Right ventricle myocardium superior (tissue), 1 donor: ENCODE results near the gene SUSD1. TPM values are rescaled to one million over a fixed set of nuclear protein-coding genes. Genes with fewer than 3 reads are reported as not detected.

Experiments used
- ATAC-seq: fragments of 200-7000 bp; cut with Tn5 transposase; one replicate; pipeline ENCODE4 v1.9.1; 2020; ENCODE audit warnings: mild to moderate bottlenecking; ENCODE audit not compliant: poor library complexity
- DNase-seq: peaks from one replicate; pipeline ENCODE4 v3.0.0-alpha.2; 2020
- intact Hi-C: fragments of 100-400 bp; cut with DNase I; formaldehyde crosslinking; loops from one replicate; pipeline ENCODE4 v1.11.2; 2022
- total RNA-seq: library from RNA; stranded (reverse); fragmentation: NEBNext Ultra II Directional; extraction: Animal tissue kit (Norgen Biotek cat#: 25700); gene quantifications from one replicate; pipeline ENCODE4 v1.2.1, GENCODE V29; 2021
- donor health status: DM: no; HTN: yes; CAD: no; lungs with severe emphysema.

SUSD1 gene
- total RNA-seq, 1 donor from 2014 or later, result 6.4 TPM

DNA sequence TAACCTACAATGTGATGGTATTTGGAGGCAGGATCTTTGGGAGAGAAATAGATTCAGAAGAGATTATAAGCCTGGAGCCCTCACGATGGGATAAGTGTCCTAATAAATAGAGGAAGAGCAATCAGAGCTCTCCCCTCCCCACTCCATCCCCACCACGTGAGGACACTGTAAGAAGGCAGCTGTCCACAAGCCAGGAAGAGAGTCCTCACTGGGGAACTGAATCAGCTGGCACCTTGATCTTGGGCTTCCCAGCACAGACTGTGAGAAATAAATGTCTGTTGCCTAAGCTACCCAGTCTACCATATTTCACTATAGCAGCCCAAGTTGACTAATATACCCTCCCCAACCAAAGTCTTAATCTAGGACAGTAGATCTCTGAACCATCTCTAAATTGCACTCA, 118.1 kb downstream of the SUSD1 start:
- DNase-seq (no peak), ATAC-seq (no peak)
- intact Hi-C loops, result loop anchor here (5.0 kb wide), 1 partner anchor 160 kb away; the partner anchor contains the start of gene UGCG

DNA sequence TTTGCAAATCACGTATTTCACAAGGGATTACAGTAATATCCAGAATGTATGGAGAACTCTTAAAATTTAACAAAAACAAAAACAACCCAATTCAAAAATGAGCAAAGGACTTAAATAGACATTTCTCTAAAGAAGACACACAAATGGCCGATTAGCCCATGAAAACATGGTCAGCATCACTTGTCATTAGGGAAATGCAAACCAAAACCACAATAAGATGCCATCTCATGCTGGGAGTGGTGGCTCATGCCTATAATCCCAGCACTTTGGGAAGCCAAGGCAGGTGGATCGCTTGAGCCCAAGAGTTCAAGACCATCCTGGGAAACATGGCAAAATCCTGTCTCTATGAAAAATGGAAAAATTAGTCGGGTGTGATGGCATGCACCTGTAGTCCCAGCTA, 120.2 kb downstream of the SUSD1 start:
- no peak for DNase-seq
- intact Hi-C loops, result loop anchor here (5.0 kb wide), 1 partner anchor 158 kb away; the partner anchor contains the start of gene UGCG
- no peak for ATAC-seq

DNA sequence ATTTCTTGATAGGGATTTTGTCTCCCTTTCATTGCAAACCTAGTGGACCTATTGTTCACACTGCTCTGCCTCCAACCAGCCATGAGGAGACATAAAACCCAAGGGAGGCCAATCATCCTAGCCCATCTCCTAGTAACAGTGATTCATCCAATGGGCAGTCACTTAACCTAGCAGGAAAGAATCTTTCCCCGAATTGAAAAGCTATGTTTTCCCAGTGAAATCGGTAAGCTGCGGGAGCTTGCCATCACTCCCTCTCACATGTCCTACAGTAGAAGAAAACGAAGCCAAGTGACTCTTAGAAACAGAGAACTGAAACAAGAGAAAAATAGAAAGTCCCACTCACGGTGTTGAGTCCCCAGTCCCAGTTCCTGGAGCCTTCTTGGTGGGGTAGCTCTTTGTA, 123.3 kb downstream of the SUSD1 start:
- ATAC-seq (no peak), DNase-seq (no peak)
- intact Hi-C loops, result no loop called here

DNA sequence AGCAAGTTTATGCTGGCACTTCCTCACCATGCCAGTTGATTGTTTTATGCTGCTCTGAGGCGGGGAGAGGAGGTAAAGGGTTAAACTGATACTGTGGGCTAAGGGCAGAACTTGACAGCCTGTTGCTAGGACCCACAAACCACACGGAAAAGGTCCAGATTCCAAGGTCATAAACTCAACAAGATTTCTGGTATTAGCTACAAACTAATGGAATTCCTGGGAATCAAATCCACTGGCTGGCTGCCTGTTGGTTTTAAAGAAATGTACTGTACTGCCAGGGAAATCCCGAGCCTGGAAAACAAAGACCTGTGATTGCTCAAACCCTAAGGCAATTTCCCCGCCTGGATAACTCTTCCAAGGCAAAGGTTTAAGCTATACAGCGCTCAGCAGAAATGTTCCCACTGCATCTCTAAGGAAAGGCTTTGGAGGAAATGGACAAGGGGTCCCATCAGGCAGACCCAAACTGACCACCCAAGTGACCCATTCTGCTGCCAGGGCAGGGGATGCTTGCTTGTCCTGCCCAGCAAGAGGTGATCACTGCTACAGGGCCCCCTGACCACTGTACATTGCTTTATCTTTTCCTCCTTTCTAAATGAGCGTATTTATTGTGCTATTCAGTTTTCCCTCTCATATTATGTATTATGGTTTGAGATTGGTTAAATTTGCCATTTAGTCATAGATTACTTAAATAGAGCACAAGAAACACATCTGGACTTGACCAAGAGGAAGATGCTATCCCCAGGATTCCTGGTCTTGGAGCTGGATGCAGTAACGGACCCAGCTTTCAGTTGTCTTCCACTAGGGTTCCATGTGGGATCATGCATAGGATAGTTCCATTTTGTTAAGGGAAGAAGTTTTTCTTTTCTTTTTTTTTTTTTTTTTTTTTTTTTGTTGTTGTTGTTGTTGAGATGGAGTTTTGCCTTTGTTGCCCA, 124.3 kb downstream of the SUSD1 start:
- intact Hi-C loops, result no loop called here
- DNase-seq (no peak), ATAC-seq (peak; percentile 69)

DNA sequence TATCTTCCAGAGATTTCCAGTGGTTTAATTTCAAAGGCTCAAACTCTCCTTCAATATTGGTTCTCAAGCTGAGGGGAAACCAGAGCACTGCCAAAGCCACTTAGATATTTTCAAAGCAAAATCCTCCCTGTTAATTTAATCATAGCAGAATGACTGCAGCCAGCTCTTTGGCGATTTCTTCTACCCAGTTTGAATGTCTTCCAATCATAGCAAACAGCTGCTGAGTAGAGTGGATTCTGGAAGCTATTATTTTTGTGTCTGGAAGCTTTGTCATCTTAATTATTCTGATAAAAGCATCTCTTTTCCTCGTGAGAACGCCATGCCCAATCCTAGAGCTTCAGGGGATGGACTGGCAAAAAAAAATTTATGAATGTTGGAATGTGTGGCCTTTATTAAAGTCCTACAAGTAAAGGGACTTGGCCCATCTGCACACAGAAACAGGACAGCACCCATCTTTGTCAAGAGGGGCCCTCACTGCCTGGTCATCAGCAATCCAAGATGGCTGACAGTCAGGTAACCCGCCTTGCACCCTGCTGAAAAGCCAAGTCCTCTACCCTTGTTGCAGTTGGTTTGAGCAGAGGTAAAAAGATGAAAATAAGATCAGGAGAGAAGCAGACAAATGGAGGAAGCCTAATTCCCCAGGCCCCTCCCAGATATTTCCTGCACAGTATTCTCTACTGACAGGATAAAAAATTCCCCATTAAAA, 125.1 kb downstream of the SUSD1 start:
- intact Hi-C loops, result no loop called here
- DNase-seq (no peak), ATAC-seq (peak; percentile 30)

DNA sequence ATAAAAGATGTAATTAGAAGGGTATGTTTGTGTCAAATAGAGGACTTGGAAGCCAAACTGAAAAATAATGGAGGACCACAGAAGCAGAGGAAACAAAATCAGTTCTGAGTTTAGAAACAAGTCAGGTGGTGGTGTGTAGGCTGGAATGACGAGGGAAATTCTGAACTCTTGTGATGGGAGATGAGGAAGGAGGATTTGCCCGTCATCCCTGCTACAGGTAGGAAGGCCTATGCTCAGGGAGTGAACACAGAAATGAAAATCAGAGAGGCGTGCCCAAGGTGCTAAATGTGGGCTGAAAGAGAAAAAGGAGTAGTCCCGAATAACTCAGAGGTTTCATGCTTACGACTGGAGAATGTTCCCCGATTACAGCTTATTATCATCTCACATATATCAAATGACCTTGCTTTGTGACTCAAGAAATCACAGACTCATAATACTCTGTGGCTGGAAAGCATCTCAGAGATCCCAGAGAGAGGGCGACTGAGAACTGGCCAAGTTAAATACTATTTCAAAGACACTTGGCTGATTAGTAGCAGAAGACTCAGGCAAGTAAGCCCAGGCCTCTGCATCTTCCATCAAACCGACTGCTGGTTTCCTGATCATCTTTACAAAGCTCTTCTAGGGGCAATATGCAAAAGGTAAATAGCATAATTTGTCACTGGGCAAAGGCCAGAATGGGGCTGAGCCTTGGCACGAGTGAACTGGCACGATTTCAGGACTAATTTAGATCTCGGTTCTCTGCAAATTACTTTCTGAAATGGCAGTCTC, 126.0 kb downstream of the SUSD1 start:
- DNase-seq, result no peak
- intact Hi-C loops, result no loop called here
- peak; percentile 75 for ATAC-seq

DNA sequence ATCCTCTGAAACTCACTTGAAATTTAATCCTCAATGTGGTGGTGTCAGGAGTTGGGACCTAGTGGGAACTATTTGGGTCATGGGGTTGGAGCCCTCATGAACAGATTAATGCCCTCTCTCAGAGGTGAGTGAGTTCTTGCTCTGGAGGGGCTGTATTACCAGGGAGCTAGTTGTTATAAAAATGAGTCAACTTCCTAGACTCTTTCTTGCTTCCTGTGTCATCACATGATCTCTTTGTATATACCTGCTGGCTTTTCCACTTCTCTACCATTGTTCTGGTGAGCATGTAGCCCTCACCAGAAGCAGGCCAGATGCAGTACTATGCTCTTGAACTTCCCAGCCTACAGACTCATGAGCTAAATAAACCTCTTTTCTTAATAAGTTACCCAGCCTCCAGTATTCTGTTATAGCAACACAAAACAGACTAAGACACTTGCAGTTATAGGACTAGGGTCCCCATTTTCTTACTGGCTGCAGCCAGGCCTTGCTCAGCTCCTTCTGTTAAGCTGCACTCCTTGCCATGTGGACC, 127.5 kb downstream of the SUSD1 start:
- DNase-seq, result no peak
- intact Hi-C loops, result no loop called here

DNA sequence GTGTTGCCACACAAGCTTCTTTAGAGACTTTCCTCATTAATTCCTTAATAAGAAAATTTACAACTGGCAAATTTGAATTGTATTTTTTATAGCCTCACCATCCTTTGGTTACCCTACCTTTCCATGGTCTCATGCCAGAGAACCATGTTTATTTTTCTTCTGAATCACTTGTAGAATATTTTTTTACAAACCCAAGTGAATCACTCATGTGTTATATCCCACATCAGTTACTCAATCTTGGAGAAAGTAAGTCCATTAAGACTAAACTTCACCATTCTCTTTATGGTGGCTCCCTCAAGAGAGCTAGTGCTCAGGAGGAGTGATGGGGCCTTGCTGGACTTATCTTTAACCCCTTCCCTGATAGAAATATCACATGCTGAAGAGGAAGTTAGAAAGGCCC, 128.9 kb downstream of the SUSD1 start:
- no peak for ATAC-seq
- intact Hi-C loops, result no loop called here
- DNase-seq, result no peak

More for the DNA sequence above, 127.5 kb downstream of the SUSD1 start:
- no peak for ATAC-seq

DNA sequence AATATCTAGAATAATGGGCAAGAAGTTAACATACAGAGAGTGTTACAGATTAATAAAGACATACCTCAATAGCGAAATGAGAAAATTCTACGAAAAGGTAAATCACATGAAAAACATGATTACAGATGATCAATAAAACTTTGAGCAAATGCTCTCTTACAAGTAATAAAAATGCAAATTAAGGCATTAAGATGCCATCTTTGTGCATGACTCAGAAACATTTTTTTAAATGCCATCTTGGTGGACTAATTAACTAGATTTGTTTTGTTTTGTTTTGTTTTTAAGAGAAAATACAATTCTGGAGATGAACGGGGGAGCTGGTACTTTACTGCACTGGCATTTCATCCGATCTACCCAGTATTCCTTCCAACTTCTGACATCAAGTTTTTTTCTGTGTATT, 130.2 kb downstream of the SUSD1 start:
- no peak for DNase-seq
- no peak for ATAC-seq
- intact Hi-C loops, result no loop called here

DNA sequence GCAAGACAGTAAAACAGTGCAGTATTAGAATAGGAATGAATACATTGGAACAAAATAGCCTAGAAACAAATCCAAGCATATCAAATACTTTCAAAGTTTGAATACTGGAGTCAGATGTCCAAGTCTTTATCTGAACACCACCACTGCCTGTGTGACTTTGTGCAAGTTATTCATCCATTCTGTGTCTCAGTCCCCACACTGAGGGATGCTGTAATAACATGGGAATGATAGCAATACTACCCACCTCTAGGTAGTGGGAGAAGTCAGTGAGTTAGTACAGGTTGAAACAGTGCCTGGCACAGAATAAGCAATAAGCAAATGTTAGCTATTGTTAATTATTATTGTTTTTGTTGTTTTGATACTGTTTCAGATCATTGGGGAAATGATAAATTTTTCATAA, 130.9 kb downstream of the SUSD1 start:
- no peak for DNase-seq
- ATAC-seq, result no peak
- intact Hi-C loops, result no loop called here

DNA sequence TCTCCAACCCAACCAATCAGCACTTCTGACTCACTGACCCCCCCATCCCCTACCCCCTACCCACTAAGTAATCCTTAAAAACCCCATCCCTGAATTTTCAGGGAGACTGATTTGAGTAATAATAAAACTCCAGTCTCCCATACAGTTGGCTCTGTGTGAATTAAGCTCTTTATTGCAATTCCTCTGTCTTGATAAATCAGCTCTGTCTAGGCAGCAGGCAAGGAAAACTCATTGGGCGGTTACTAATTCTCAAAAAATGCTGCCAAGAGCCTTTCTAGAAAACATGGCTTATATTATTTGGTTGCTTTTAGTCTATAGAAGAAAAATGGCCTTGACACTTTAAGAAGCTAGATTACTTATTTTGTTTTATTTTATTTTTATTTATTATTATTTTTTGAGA, 131.7 kb downstream of the SUSD1 start:
- DNase-seq, result no peak
- intact Hi-C loops, result no loop called here
- ATAC-seq, result no peak

DNA sequence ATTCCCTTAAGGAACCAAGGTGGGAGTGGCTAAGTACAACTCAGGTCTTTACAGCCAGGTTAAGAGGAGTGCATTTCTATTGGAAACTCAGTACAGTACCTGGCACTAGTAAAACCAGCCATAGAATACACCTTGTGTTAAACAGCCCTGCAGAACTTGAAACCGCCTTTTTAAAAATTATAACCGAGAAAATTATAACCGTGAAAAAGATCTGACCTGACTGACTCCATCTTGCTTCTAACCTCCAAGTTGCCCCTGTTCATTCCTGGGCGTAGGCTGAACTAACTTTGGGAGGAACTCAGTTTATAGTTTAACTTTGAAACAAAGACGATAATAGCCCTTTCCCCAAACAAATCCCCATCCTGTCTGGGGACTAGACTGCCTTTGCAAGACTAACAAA, 132.3 kb downstream of the SUSD1 start:
- intact Hi-C loops, result no loop called here
- DNase-seq, result no peak

DNA sequence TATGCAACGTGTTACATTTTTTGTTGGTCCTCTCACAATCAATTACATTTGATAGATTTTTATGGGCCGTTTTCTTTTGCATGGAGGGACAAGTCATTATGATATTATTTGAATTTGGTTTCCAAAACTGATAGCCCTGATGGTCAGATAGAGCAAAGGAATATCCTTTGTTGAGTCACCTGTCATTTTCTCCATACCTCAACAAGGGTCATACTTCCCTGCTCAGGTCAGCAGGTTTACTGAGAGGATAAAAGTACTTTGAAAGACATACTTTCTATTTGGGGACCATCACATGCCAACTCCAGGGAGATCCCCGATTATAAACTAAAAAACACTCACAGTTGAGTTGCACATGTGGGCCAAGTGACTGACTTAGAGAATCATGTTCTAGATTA, 132.9 kb downstream of the SUSD1 start:
- DNase-seq (no peak), ATAC-seq (no peak)
- intact Hi-C loops, result no loop called here

More for the DNA sequence above, 132.3 kb downstream of the SUSD1 start:
- no peak for ATAC-seq

DNA sequence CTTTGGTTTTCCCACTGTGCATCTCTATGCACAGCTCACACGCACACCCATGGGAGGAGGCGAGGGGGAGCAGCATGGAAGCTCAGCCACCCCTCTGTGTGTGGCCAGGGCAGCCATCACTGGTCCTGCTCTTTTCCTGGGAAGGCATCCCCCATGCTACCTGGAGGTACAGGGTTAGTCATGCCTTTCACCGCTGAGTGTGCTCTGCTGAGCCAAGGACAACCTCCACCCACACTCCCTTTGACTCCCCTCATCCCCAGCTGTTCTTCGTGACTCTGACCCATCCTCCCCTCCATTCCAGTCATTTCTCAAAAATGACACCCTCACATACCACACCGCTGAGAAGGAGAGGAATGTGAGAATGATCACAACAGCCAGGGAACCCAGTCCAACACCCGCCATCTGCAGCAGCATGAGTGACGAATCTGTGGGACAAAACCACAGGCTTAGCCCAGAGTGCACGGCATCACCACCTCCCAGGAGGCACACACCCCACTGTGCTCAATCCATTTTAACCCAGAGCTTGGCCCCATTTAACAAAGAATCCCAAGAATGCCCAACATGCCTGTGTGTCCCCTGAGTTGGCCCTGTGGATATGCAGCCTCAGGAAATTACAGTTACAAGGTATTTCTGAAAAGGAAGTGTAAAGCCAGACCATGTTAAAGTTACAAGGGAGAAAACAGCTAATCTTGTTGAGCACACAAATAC, 133.4 kb downstream of the SUSD1 start:
- intact Hi-C loops, result no loop called here
- ATAC-seq (peak; percentile 31), DNase-seq (no peak)

DNA sequence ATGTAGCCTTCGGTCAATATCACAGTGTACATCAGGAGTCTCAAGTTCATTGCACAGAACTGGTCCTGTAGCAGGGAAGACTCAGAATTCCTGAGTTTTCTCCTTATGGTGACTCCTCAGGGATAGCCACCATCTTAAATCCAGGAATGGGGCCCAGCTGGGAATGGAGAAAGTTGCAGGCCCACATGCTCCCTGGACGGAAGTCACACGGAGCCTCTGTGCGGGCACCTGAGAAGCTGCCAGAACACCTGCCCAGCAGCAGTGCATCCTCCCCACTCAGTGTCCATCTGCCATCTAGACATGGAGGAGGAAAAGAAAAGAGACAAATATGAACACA, 133.9 kb downstream of the SUSD1 start:
- no peak for DNase-seq
- ATAC-seq, result no peak
- intact Hi-C loops, result no loop called here

DNA sequence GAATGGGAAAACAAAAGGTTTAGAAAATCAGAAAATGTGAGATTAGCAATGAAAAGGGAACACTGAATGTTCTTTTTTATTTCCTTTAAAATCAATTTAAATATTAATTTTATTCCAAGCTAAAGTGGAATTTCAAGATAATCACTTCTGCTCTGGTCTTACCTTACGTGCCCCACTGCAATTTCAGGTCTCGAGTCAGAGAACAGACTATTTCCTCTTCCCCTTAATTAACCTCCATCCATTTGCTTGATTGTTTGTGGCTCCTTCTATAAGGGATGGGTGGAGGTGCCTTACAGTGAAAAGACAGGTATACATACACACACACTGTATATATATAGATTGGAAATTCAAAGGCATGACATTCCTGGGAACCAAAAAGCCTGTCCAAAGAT, 137.1 kb downstream of the SUSD1 start:
- intact Hi-C loops, result no loop called here
- no peak for ATAC-seq
- no peak for DNase-seq

DNA sequence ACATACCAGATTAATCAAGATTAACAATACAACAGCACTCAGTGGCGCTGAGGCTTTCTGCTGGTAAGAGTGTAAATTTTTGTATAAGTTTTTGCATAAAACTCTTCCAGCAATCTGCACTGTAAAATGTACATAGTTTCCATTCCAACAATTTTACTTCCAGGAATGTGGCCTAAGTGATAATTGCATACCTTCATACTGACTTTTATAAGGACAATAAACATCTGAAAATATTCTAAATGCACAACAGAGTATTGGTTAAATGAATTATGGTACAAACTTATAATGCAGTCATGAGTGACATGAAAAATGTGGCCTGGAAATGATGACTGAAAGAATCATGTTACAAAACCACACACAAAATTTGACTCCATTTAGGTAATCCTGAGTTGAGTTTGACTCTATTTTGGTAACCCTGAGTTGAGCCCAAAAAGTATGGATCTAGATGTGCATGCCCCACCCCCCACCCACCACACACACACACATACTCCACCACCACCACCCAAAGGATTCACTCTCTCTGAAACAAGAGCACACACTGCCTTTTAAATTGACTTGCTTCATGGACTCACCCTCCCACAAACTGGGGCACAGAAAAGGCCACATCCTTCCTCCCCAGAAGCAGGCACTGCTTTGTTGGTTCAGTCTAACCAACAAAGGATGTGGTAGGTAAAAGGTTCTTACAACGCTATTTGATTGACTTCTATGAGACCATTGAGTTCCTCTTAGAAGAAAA, 137.6 kb downstream of the SUSD1 start:
- DNase-seq, result no peak
- intact Hi-C loops, result no loop called here
- no peak for ATAC-seq
